Activated T-helper 2 cell treated with anti-CD3 and anti-CD28 coated beads, Interferon-gamma antibody, Interleukin-2, Interleukin-4, amounts not matched to agents 10 μg/mL and 5 μg/mL and 100 μg/mL, durations not matched to agents 14 hours and 24 hours and 36 hours (primary cell): ENCODE results near the gene EIF5AL1. TPM values are rescaled to one million over a fixed set of nuclear protein-coding genes. Genes with fewer than 3 reads are reported as not detected.
"Not testable (repeated sequence)": the region's sequence is repeated elsewhere in the genome, so short reads cannot be mapped to it uniquely, and the experiment has no call there.

Experiments used
- DNase-seq: peaks from one replicate; pipeline ENCODE4 v3.0.0; 2021; ENCODE audit warnings: low spot score
- H3K27ac Mint-ChIP-seq: one replicate; pipeline ENCODE4 v1.8.0; 2021; ENCODE audit warnings: mixed read lengths
- H3K27me3 Mint-ChIP-seq: one replicate; pipeline ENCODE4 v1.8.0; 2021; ENCODE audit warnings: low read depth, mixed read lengths
- H3K36me3 Mint-ChIP-seq: one replicate; pipeline ENCODE4 v1.8.0; 2021; ENCODE audit warnings: low read depth, mixed read lengths
- H3K4me1 Mint-ChIP-seq: one replicate; pipeline ENCODE4 v1.8.0; 2021; ENCODE audit warnings: low read depth, mixed read lengths
- H3K4me3 Mint-ChIP-seq: one replicate; pipeline ENCODE4 v1.8.0; 2021; ENCODE audit warnings: low read depth, mild to moderate bottlenecking, moderate library complexity, mixed read lengths
- H3K9me3 Mint-ChIP-seq: one replicate; pipeline ENCODE4 v1.8.0; 2021; ENCODE audit warnings: mixed read lengths
- intact Hi-C: fragments of 100-400 bp; cut with micrococcal nuclease; formaldehyde crosslinking; loops from one replicate; pipeline ENCODE4 v1.15.1; 2023
- total RNA-seq: library from RNA; stranded (reverse); gene quantifications from 2 replicates; pipeline ENCODE4 v1.2.3, GENCODE V29; 2022

Gene EIF5AL1
- total RNA-seq, 1 donor from 2014 or later = 0.23 TPM

- no peak overlapping the region for H3K27ac Mint-ChIP-seq
- no peak overlapping the region for H3K4me3 Mint-ChIP-seq
- peaks cover 11% of the 10 kb centered on the region for H3K4me1 Mint-ChIP-seq
- H3K9me3 Mint-ChIP-seq = no peaks in the 10 kb centered on the region
- intact Hi-C loops = loop anchor here (10.0 kb wide), 1 partner anchor 749 kb away; no protein-coding TSS in a partner anchor
- H3K36me3 Mint-ChIP-seq = no peaks in the 10 kb centered on the region
- peaks cover 28% of the 10 kb centered on the region for H3K27me3 Mint-ChIP-seq
- DNase-seq = no peak
Measured at GRCh38 chr10:79505829-79506228, 6.5 kb upstream of the EIF5AL1 start.

GRCh38 chr10:79507440-79508167, 4.7 kb upstream of the EIF5AL1 start:
- H3K27ac Mint-ChIP-seq = no peak overlapping the region
- no peak overlapping the region for H3K4me3 Mint-ChIP-seq
- H3K27me3 Mint-ChIP-seq = peaks cover 23% of the 10 kb centered on the region
- DNase-seq = no peak
- intact Hi-C loops = loop anchor here (10.0 kb wide), 1 partner anchor 747 kb away; no protein-coding TSS in a partner anchor
- H3K9me3 Mint-ChIP-seq = no peaks in the 10 kb centered on the region
- H3K4me1 Mint-ChIP-seq = peaks cover 11% of the 10 kb centered on the region
- no peaks in the 10 kb centered on the region for H3K36me3 Mint-ChIP-seq

DNA sequence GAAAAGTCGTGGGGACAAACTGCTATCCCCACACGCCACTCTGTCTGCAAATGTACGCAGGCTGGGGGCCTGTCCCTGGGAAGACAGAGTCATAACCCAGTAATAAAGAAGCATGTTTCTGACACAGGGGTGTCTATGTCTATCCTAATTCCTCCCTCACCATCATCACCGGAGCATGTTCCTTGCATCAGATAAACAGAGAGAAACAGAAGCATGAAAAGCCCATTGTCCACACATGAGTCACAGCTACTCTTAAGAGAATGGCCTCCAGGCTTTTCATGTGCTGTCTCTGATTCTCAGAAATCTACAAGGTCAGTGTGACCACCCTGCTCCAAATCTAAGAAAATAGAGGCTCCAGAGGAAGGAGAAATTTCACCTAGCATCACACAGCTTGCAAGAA, 4.1 kb upstream of the EIF5AL1 start:
- H3K4me3 Mint-ChIP-seq, H3K27ac Mint-ChIP-seq, H3K9me3 Mint-ChIP-seq, H3K36me3 Mint-ChIP-seq, DNase-seq: not testable (repeated sequence)
- intact Hi-C loops = loop anchor here (10.0 kb wide), 1 partner anchor 747 kb away; no protein-coding TSS in a partner anchor
- H3K27me3 Mint-ChIP-seq = peaks cover 17% of the 10 kb centered on the region
- peaks cover 11% of the 10 kb centered on the region for H3K4me1 Mint-ChIP-seq

DNA sequence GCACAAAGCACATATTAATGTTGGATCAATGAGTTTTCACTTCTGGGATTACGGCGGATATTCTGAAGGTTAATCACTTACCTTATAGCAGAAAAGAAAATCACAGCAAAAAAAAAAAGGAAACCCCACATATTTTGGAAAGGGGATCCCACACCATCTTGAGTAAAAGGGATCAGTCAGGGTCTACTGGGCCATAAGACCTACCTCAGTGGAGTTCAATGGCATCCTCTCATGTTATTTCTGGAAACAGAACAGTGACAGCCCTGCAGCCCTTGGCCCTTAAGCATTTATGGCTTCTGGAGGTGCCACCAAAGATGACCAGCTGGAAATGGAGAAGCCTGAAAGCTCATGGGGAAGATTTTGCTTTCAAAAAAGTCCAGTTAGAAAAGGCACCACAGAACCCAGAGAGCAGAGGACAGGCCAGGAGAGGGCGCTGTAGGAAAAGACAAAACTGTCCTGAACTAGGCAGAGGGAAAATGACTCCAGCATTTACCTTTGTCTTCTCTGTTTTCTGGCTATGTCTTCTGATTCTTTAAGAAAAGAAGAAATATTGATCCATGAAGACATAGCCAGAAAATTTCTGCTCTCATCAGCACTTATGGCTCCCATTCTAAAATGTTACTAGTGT, 2.9 kb upstream of the EIF5AL1 start:
- H3K4me3 Mint-ChIP-seq, H3K27ac Mint-ChIP-seq, DNase-seq, H3K36me3 Mint-ChIP-seq, H3K9me3 Mint-ChIP-seq: not testable (repeated sequence)
- Mint-ChIP-seq H3K27me3 (peaks cover 16% of the 10 kb centered on the region), H3K4me1 (peaks cover 11% of the 10 kb centered on the region)
- intact Hi-C loops = loop anchor here (10.0 kb wide), 1 partner anchor 745 kb away; no protein-coding TSS in a partner anchor

GRCh38 chr10:79509934-79510508, 2.3 kb upstream of the EIF5AL1 start:
- not testable (repeated sequence) for DNase-seq, H3K27ac Mint-ChIP-seq, H3K36me3 Mint-ChIP-seq, H3K4me3 Mint-ChIP-seq, H3K9me3 Mint-ChIP-seq
- intact Hi-C loops = loop anchor here (10.0 kb wide), 1 partner anchor 745 kb away; no protein-coding TSS in a partner anchor
- Mint-ChIP-seq H3K27me3 (peaks cover 17% of the 10 kb centered on the region), H3K4me1 (peaks cover 11% of the 10 kb centered on the region)

DNA sequence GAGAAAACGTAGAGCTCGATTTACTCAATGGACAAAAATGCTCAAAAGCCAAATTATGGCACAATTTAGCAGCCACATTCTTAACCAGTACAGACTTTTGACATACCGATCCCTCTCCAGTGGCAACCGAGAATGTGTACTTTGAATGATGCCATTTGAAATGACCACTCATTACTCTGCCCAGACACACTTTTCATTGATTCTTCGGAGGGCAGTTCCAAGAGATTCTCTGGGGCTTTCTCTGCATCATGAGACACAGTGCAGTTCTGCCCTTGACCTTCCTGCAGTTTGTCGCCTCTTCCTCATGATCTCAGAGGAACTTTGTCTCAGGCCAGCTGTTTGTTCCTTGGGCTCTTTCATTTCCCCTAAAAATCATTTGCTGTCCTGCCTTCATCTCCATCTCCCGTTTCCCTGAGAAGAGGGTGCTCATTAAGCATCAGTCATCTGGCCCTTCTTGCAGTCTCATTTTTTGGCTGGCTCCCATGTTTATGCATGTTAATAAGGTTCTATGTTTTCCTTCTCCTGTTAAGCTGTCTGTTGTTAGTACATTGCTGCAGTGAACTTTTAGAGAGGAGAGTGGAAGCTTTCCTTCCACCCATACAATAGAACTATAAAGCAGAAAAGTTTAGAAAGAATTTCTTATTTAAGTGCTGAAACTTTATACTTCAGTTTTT, 4.3 kb downstream of the EIF5AL1 start:
- H3K9me3 Mint-ChIP-seq, H3K4me1 Mint-ChIP-seq, H3K4me3 Mint-ChIP-seq, H3K36me3 Mint-ChIP-seq, DNase-seq, intact Hi-C loops, H3K27ac Mint-ChIP-seq: not testable (repeated sequence)
- peaks cover 16% of the 10 kb centered on the region for H3K27me3 Mint-ChIP-seq

DNA sequence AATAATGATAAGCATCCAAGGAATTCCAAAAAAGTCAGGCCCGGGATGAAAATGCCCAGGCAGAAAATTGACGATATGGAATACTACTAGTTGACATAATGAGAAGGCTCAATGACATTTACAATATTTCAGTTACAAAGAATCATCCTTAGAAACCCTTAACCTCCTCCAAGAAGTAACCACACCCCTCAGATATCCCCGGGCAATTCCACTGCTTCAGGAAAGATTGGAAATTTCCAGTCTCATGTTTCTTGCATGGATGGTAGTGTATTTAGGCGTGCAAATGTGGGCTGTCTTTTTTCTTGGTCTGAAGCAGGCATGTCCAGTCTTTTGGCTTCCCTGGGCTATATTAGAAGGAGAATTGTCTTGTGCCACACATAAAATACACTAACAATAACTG, 5.2 kb downstream of the EIF5AL1 start:
- H3K4me1 Mint-ChIP-seq, H3K27ac Mint-ChIP-seq, DNase-seq, intact Hi-C loops, H3K9me3 Mint-ChIP-seq, H3K36me3 Mint-ChIP-seq, H3K4me3 Mint-ChIP-seq: not testable (repeated sequence)
- peaks cover 16% of the 10 kb centered on the region for H3K27me3 Mint-ChIP-seq

DNA sequence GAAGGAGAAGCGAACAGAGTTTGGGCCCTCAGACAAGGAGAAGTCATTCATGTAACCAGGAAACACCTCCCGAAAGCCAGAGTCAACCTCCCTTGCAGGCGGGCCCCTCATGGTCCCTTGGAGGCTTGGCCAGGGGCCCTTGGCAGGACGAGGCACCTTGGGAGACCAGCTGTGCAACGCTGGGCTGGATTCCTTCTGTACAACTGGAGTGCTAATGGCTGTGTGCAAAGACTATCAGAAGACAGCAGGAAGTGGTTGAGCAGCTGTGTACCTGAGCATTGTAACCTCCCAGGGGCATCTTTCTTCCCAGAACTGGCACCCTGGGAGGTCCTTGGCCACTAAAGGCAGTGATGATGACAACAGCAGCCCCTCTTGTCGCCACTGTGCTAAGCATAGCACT, 9.4 kb downstream of the EIF5AL1 start:
- H3K4me3 Mint-ChIP-seq = not testable (repeated sequence)

DNA sequence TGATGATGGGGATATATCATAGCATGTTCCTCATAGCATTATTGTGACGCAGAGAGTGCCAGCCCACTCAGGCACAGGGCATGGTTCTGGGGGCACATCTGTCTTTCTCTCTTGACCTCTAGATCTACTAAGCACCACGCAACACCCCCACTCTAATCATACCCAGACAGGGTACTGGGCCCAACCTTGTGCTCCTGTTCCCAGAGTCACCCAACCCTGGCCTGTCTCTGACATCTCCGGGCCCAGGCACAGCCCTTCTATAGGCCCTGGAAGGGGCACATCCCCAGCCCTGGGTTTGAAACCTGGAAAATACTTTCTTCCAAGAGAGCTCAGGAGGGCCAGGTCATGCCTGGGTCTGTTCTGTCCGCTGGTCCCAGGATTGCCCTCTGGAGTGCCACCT, 10.1 kb downstream of the EIF5AL1 start:
- H3K27ac Mint-ChIP-seq, H3K36me3 Mint-ChIP-seq, H3K27me3 Mint-ChIP-seq, H3K9me3 Mint-ChIP-seq, DNase-seq, H3K4me3 Mint-ChIP-seq, intact Hi-C loops, H3K4me1 Mint-ChIP-seq: not testable (repeated sequence)

More for the DNA sequence above, 9.4 kb downstream of the EIF5AL1 start:
- H3K27ac Mint-ChIP-seq, H3K27me3 Mint-ChIP-seq, H3K4me1 Mint-ChIP-seq, H3K9me3 Mint-ChIP-seq, DNase-seq, H3K36me3 Mint-ChIP-seq, intact Hi-C loops: not testable (repeated sequence)

DNA sequence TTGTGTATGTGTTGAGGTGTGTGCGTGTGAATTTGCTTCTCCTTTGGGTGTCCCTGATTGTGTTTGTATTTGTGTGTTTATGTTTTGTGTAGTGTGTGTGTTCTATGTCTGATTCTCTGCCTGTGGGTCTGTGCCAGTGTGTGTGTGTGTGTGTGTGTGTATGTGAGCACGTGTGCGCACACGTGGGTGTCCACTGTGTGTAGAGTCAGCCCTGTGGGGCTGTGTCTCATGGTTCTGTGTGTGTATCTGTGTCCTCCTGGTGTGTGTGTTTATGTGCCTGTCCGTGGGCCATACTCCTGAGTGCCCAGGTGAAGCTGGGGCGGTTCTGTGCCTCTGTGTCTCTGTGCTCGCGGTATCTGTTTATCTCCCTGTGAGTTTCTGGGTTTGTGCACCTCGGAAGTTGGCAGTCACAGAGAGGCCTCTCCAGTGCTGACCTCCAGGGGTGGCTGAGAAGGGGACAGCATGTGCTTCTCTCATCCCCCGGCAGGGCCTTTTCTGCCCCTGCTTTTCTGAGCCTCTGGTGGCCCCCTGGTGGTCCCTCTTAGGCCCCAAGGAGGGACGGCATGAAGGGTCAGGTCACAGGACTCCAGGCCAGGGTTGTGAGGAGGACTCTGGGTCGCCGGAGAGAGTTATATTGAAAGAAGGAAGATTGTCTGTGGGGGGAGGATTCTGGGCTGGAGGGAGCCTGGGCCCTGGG, 11.0 kb downstream of the EIF5AL1 start:
- H3K4me1 Mint-ChIP-seq, H3K4me3 Mint-ChIP-seq, H3K9me3 Mint-ChIP-seq, H3K36me3 Mint-ChIP-seq, H3K27ac Mint-ChIP-seq, intact Hi-C loops, H3K27me3 Mint-ChIP-seq, DNase-seq: not testable (repeated sequence)

DNA sequence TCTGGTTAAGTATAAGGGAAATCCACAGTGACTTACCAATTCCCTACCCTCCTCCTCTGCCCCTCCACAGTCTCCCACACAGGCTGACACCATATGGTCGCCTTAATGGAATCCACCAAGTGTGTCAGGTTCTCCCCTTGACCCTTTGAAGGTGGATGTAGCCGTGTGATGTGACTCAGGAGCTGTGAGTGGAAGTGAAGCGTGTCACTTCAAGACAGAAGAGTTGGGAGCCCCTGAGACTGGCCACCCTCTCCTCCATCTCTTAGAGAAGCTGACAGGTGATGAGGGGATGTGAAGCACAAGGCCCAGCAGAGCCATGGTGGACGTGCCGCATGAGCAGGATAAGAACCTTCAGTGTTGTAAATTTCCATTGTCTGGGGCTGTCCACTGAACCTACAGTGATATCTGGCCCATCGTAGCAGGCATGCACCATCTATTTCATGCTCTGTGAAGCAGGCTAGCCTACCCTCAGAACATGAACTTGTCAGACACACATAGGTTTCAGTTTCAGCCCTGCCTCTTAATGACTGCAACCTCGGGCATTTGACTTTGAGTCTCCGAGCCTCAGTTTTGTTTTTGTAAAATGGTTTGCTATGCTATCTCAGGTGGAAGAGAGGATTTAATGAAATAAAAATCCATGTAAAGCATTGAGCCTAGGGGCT, 12.8 kb downstream of the EIF5AL1 start:
- H3K27me3 Mint-ChIP-seq, H3K27ac Mint-ChIP-seq, H3K4me3 Mint-ChIP-seq, H3K4me1 Mint-ChIP-seq, H3K9me3 Mint-ChIP-seq, DNase-seq, intact Hi-C loops, H3K36me3 Mint-ChIP-seq: not testable (repeated sequence)

DNA sequence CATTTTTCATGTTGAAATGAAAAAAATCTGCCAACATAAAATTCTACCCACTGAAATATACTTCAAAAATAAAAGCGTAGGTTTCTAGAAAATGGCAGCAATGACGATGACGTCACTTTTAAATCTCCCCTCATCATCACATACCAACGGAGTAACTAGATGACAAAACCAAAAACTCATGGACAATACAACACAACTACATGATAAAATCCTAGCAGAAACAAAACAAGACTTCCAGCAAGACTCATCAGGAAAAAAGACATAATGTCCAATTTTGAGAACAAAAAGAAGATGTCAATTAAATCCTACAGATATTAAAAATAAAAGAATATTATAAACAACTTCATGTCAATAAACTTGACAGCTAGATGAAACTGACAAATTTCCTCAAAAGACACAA, 15.9 kb downstream of the EIF5AL1 start:
- H3K36me3 Mint-ChIP-seq, H3K9me3 Mint-ChIP-seq, H3K27ac Mint-ChIP-seq, H3K27me3 Mint-ChIP-seq, DNase-seq, H3K4me1 Mint-ChIP-seq, H3K4me3 Mint-ChIP-seq, intact Hi-C loops: not testable (repeated sequence)
